ENCODE results near the gene HFM1. TPM values are rescaled to one million over a fixed set of nuclear protein-coding genes. Genes with fewer than 3 reads are reported as not detected.

Gene HFM1
- total and polyA plus RNA-seq, 7 experiments from 2014 or later: not detected

- ChIA-PET CTCF (no interaction called here), POLR2A (no interaction called here)
- no peak overlapping the region for H3K27ac Mint-ChIP-seq
These were observed 177.9 kb downstream of the HFM1 start for GRCh38 chr1:91226741-91227140.

DNA sequence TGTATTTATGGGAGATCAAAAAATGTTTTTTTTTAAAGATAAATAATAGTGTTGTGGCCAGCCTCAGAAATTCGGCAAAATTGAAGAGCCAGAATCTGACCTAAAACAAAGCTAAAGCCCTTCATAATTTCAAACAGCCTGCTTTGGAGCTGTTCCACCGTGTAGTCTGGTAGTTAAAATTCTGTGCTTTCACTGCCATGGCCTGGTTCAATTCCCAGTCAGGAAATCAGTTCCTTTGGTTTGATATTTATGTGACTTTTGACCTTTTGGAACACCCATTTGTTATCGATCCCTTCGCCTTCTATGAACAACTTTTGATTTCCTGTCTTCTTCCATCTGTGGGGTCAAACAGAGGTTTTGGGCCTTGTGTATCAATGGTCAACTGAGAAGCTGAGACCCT, 179.8 kb downstream of the HFM1 start:
- POLR2A ChIA-PET: no interaction called here
- Mint-ChIP-seq H3K27me3 (peaks cover 0 to 11% (median 0%) of the 10 kb centered on the region in 5 donors), H3K27ac (no peak overlapping the region)

More at GRCh38 chr1:91226741-91227140, 177.9 kb downstream of the HFM1 start:
- Histone ChIP-seq H3K4me1 (ENCODE audit: control insufficient read depth in 2 of 2, insufficient read depth in 2 of 2, low read length in 2 of 2) (no peaks in the 10 kb centered on the region), H3K9me3 (ENCODE audit: control insufficient read depth in 2 of 3, low read length in 3 of 3) (no peaks in the 10 kb centered on the region), H3K27me3 (ENCODE audit: control insufficient read depth in 2 of 2, insufficient read depth in 2 of 2, low read length in 2 of 2) (no peaks in the 10 kb centered on the region), H3K36me3 (ENCODE audit: control insufficient read depth in 2 of 3, insufficient read depth in 3 of 3, low read length in 3 of 3) (no peaks in the 10 kb centered on the region), H3K4me3 (ENCODE audit: low read length) (no peak overlapping the region), H3K27ac (ENCODE audit: low read depth, low read length) (no peak overlapping the region)
- no peak overlapping the region for H3K4me3 Mint-ChIP-seq
- ATAC-seq (no peak), DNase-seq (no peak)
- H3K4me1 Mint-ChIP-seq: no peaks in the 10 kb centered on the region
- H3K9me3 Mint-ChIP-seq: peaks cover 0 to 6% (median 0%) of the 10 kb centered on the region in 11 donors
- intact Hi-C loops (cut with micrococcal nuclease): no loop called here
- H3K36me3 Mint-ChIP-seq: no peaks in the 10 kb centered on the region
- H3K27me3 Mint-ChIP-seq: peaks cover 0 to 9% (median 0%) of the 10 kb centered on the region in 5 donors

DNA sequence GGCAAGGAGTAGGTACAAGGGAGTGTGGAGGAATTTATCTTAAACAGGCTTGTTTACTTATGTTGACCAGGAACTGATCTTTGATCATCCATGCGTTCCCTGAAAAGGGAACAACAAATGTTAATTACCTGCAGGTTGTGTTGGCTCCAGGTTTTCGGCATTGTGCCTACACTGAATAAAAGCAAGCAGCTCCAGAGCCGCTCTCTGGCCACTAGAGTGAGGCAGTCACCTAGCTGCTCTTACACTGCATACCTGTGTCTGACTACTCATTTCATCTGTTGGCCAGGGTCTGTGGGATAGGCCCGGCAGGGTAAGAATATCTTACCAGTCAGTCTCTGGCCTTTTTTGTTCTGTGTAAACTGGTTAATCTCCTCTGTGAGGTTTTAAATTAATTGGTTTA, 183.6 kb downstream of the HFM1 start:
- Histone ChIP-seq H3K36me3 (ENCODE audit: control insufficient read depth in 2 of 3, insufficient read depth in 3 of 3, low read length in 3 of 3) (no peaks in the 10 kb centered on the region), H3K9me3 (ENCODE audit: control insufficient read depth in 2 of 3, low read length in 3 of 3) (peaks cover 0 to 6% (median 0%) of the 10 kb centered on the region in 3 experiments), H3K4me1 (ENCODE audit: control insufficient read depth in 2 of 2, insufficient read depth in 2 of 2, low read length in 2 of 2) (no peaks in the 10 kb centered on the region), H3K27me3 (ENCODE audit: control insufficient read depth in 2 of 2, insufficient read depth in 2 of 2, low read length in 2 of 2) (no peaks in the 10 kb centered on the region), H3K27ac (ENCODE audit: low read depth, low read length) (no peak overlapping the region), H3K4me3 (ENCODE audit: low read length) (no peak overlapping the region)
- CTCF ChIA-PET: no interaction called here
- peaks cover 0 to 13% (median 3%) of the 10 kb centered on the region in 5 donors for H3K27me3 Mint-ChIP-seq
- DNase-seq: no peak
- no peak for ATAC-seq
- H3K36me3 Mint-ChIP-seq: peaks cover 0 to 9% (median 0%) of the 10 kb centered on the region in 5 donors
- H3K4me1 Mint-ChIP-seq: no peaks in the 10 kb centered on the region
- POLR2A ChIA-PET: no interaction called here
- no peak overlapping the region for H3K4me3 Mint-ChIP-seq
- H3K9me3 Mint-ChIP-seq: peaks cover 0 to 38% (median 11%) of the 10 kb centered on the region in 11 donors
- intact Hi-C loops (cut with micrococcal nuclease): no loop called here
- no peak overlapping the region for H3K27ac Mint-ChIP-seq

More for the DNA sequence above, 179.8 kb downstream of the HFM1 start:
- Mint-ChIP-seq H3K4me3 (no peak overlapping the region), H3K36me3 (peaks cover 0 to 5% (median 0%) of the 10 kb centered on the region in 5 donors), H3K4me1 (no peaks in the 10 kb centered on the region), H3K9me3 (peaks cover 0 to 11% (median 6%) of the 10 kb centered on the region in 11 donors)
- no peaks in the 10 kb centered on the region for H3K27me3 ChIP-seq (ENCODE audit: control insufficient read depth in 2 of 2, insufficient read depth in 2 of 2, low read length in 2 of 2)
- no peak overlapping the region for H3K27ac ChIP-seq (ENCODE audit: low read depth, low read length)
- H3K9me3 ChIP-seq (ENCODE audit: control insufficient read depth in 2 of 3, low read length in 3 of 3): peaks cover 0 to 6% (median 0%) of the 10 kb centered on the region in 3 experiments
- H3K4me3 ChIP-seq (ENCODE audit: low read length): no peak overlapping the region
- intact Hi-C loops (cut with micrococcal nuclease): no loop called here
- H3K36me3 ChIP-seq (ENCODE audit: control insufficient read depth in 2 of 3, insufficient read depth in 3 of 3, low read length in 3 of 3): no peaks in the 10 kb centered on the region
- ATAC-seq: no peak
- H3K4me1 ChIP-seq (ENCODE audit: control insufficient read depth in 2 of 2, insufficient read depth in 2 of 2, low read length in 2 of 2): no peaks in the 10 kb centered on the region
- CTCF ChIA-PET: no interaction called here
- no peak for DNase-seq

DNA sequence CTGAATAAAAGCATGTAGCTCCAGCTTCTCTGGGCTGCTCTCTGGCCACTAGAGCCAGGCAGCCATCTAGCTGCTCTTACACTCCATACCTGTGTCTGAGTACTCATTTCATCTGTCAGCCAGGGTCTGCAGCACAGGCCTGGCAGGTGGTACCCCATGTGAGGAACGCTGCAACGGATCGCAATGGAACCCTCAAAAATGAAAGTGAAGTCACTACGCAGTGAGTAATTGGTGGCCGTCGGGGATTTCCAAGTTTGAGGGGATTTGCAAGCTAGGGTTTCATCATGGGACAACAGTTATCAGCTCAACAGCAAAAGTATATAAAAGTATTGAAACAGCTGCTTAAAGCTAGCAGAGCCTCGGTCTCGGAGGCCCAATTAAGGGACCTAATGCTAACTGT, 186.7 kb downstream of the HFM1 start:
- ChIA-PET POLR2A (no interaction called here), CTCF (no interaction called here)
- H3K9me3 ChIP-seq (ENCODE audit: control insufficient read depth in 2 of 3, low read length in 3 of 3): peaks cover 0 to 6% (median 0%) of the 10 kb centered on the region in 3 experiments
- peaks cover 0 to 38% (median 11%) of the 10 kb centered on the region in 11 donors for H3K9me3 Mint-ChIP-seq
- H3K27me3 ChIP-seq (ENCODE audit: control insufficient read depth in 2 of 2, insufficient read depth in 2 of 2, low read length in 2 of 2): no peaks in the 10 kb centered on the region
- H3K4me3 ChIP-seq (ENCODE audit: low read length): no peak overlapping the region
- no peak overlapping the region for H3K27ac Mint-ChIP-seq
- intact Hi-C loops (cut with micrococcal nuclease): no loop called here
- H3K27me3 Mint-ChIP-seq: peaks cover 0 to 13% (median 3%) of the 10 kb centered on the region in 5 donors
- H3K4me1 Mint-ChIP-seq: no peaks in the 10 kb centered on the region
- no peak for ATAC-seq
- H3K36me3 ChIP-seq (ENCODE audit: control insufficient read depth in 2 of 3, insufficient read depth in 3 of 3, low read length in 3 of 3): no peaks in the 10 kb centered on the region
- no peak for DNase-seq
- H3K4me1 ChIP-seq (ENCODE audit: control insufficient read depth in 2 of 2, insufficient read depth in 2 of 2, low read length in 2 of 2): no peaks in the 10 kb centered on the region
- H3K27ac ChIP-seq (ENCODE audit: low read depth, low read length): no peak overlapping the region
- H3K4me3 Mint-ChIP-seq: no peak overlapping the region
- H3K36me3 Mint-ChIP-seq: peaks cover 0 to 9% (median 0%) of the 10 kb centered on the region in 5 donors

Other genes with a start within 250 kb of the HFM1 start
- 10 to 100 TPM in 1 of 5 experiments, 1 to 10 TPM in 4; 5.3 to 17.9 (median 5.9) TPM for gene CDC7, start 96.0 kb upstream of the HFM1 start, total RNA-seq
- gene CDC7, start 96.0 kb upstream of the HFM1 start, polyA plus RNA-seq: 1 to 10 TPM; 3.6 to 4.4 TPM